ENCODE data around the gene RAB10.

- TF ChIP-seq POLR2A (IDR thresholded peaks at IDR 0.05; ENCODE audit: low read depth, low read length) (no peak), POU2F2 (IDR thresholded peaks at IDR 0.05; ENCODE audit: low read depth, low read length) (no peak), POLR2AphosphoS5 (IDR thresholded peaks at IDR 0.05; ENCODE audit: low read depth, low read length) (no peak), TAF1 (IDR thresholded peaks at IDR 0.05; ENCODE audit: low read depth, low read length) (no peak), PAX5 (IDR thresholded peaks at IDR 0.05; ENCODE audit: insufficient read depth, low read length, severe bottlenecking) (no peak), SPI1 (IDR thresholded peaks at IDR 0.05; ENCODE audit: low read depth, low read length) (no peak)
These were observed 61.9 kb downstream of the RAB10 start for GRCh38 chr2:26095758-26096157.

All from GM12891 (cell line).